ENCODE data around the gene TMEM120A. TPM values are rescaled to one million over a fixed set of nuclear protein-coding genes. Genes with fewer than 3 reads are reported as not detected.

TMEM120A gene
- total RNA-seq, 2 donors from 2014 or later, result 22.1 to 35.0 TPM

DNA sequence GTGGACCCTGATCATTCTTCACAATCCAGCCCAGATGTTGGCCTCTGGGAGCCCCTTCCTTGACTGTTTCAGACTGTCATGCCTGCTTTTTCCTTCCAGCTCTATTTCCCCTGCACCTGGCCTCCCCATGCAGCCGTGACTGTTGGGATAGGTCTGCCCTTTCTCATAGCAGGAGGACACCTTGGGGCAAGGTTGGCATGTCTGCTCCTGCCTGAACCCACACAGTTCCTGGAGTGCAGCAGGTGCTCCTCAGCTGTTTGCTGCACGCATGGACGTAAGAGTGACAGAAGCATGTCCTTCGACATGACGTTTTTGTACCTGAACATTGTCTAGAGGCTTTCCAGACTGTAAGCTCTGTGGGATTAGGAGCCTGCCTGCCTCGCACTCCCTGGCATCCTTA, 55.5 kb downstream of the TMEM120A start:
- TF ChIP-seq, protein P1, sequence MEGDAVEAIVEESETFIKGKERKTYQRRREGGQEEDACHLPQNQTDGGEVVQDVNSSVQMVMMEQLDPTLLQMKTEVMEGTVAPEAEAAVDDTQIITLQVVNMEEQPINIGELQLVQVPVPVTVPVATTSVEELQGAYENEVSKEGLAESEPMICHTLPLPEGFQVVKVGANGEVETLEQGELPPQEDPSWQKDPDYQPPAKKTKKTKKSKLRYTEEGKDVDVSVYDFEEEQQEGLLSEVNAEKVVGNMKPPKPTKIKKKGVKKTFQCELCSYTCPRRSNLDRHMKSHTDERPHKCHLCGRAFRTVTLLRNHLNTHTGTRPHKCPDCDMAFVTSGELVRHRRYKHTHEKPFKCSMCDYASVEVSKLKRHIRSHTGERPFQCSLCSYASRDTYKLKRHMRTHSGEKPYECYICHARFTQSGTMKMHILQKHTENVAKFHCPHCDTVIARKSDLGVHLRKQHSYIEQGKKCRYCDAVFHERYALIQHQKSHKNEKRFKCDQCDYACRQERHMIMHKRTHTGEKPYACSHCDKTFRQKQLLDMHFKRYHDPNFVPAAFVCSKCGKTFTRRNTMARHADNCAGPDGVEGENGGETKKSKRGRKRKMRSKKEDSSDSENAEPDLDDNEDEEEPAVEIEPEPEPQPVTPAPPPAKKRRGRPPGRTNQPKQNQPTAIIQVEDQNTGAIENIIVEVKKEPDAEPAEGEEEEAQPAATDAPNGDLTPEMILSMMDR (IDR thresholded peaks at IDR 0.05), result no peak
- TF ChIP-seq POLR2A (IDR thresholded peaks at IDR 0.05), result no peak
- no peaks in the 10 kb centered on the region for H3K36me3 ChIP-seq (replicated peaks in 1 of 2; ENCODE audit: insufficient read depth in 1 of 2, low read depth in 2 of 2)
- no peak for ATAC-seq
- no peak overlapping the region for H3K4me3 ChIP-seq
- no peaks in the 10 kb centered on the region for H3K9me3 ChIP-seq
- peaks cover 13% of the 10 kb centered on the region for H3K4me1 ChIP-seq
- WGBS, 2 donors, result 91 to 92% methylated on average over 6 of the region's 6 CpGs
- H3K27me3 ChIP-seq, result no peaks in the 10 kb centered on the region
- H3K27ac ChIP-seq, result no peak overlapping the region
- no peak for DNase-seq
- intact Hi-C loops (cut with DNase I), result no loop called here

DNA sequence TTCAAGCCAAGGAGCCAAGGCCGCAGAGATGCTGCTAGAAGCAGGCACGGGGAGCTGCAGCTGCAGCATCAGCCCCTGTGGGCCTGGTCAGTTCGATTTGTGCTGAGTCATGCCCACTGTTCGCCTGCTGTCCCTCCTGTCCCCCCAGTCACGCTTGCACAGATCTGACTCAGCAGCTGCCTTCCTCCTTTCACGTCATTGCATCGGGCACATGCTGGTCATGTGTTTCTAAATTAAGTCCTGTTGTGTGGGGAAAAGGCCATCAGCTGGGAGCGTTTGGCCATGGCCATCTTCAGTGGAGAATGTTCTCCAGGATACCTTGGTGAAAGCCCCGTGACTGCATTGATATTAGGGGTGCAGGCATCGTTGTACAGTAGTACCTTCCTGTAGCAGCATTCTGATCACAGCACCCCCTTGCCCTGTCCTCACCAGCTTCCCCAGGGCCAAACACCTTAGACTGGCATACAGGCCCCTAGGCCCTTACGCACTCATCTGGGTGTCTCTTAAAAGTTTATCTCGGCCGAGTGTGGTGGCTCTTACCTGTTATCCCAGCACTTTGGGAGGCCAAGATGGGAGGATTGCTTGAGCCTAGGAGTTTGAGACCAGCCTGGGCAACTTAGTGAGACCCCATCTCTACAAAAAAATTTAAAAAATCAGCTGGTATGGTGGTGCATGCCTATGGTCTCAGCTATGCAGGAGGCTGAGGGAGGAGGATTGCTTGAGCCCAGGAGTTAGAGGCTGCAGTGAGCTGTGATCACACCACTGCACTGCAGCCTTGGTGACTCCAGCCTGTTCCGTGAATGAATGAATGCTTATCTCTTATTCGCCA, 56.2 kb downstream of the TMEM120A start:
- Histone ChIP-seq H3K27ac (no peak overlapping the region), H3K9me3 (no peaks in the 10 kb centered on the region), H3K4me3 (no peak overlapping the region), H3K4me1 (peaks cover 18% of the 10 kb centered on the region), H3K27me3 (no peaks in the 10 kb centered on the region), H3K36me3 (replicated peaks in 1 of 2; ENCODE audit: insufficient read depth in 1 of 2, low read depth in 2 of 2) (no peaks in the 10 kb centered on the region)
- DNase-seq, result peak in 3 of 4 donors; percentile 44 to 71 (median 45)
- no peak for TF ChIP-seq POLR2A (IDR thresholded peaks at IDR 0.05)
- TF ChIP-seq, protein P1 (IDR thresholded peaks at IDR 0.05), result no peak
- peak; percentile 45 for ATAC-seq
- intact Hi-C loops (cut with DNase I), result no loop called here
- 72 to 88% methylated on average over 13 to 15 of the region's 15 CpGs for WGBS, 2 donors

Small RNAs within 50 kb of the gene (small RNA-seq; reads per million reads assigned to genes)
- gene SNORA14A, result not detected

Other genes with a start within 250 kb of the TMEM120A start
- gene CCL26, start 222.4 kb downstream of the TMEM120A start, total RNA-seq, result not detected
- gene CCL24, start 180.8 kb downstream of the TMEM120A start, total RNA-seq, result not detected
- gene RHBDD2, start 115.6 kb downstream of the TMEM120A start, total RNA-seq, result 10 to 100 TPM; 18.7 to 41.2 TPM
- gene POR, start 79.4 kb downstream of the TMEM120A start, total RNA-seq, result 100 to 1,000 TPM in 1 of 2 donors, 10 to 100 TPM in 1; 54.2 to 118 TPM
- gene STYXL1, start 53.4 kb upstream of the TMEM120A start, total RNA-seq, result 10 to 100 TPM; 20.8 to 24.7 TPM
- 10 to 100 TPM; 56.6 to 67.2 TPM for gene MDH2, start 53.5 kb upstream of the TMEM120A start, total RNA-seq
- gene SRRM3, start 207.3 kb upstream of the TMEM120A start, total RNA-seq, result 10 to 100 TPM in 1 of 2 donors, 1 to 10 TPM in 1; 3.4 to 13.8 TPM

Measured in body of pancreas (tissue), 4 donors.